GM21360 (cell line): ENCODE measurements around the gene FAM50A.

ENCODE experiments used
- ATAC-seq: cut with Tn5 transposase; IDR thresholded peaks from one replicate; pipeline ENCODE4 v1.9.1; 2021; ENCODE audit warnings: mild to moderate bottlenecking, moderate library complexity; ENCODE audit not compliant: unreplicated experiment

Gene FAM50A

DNA sequence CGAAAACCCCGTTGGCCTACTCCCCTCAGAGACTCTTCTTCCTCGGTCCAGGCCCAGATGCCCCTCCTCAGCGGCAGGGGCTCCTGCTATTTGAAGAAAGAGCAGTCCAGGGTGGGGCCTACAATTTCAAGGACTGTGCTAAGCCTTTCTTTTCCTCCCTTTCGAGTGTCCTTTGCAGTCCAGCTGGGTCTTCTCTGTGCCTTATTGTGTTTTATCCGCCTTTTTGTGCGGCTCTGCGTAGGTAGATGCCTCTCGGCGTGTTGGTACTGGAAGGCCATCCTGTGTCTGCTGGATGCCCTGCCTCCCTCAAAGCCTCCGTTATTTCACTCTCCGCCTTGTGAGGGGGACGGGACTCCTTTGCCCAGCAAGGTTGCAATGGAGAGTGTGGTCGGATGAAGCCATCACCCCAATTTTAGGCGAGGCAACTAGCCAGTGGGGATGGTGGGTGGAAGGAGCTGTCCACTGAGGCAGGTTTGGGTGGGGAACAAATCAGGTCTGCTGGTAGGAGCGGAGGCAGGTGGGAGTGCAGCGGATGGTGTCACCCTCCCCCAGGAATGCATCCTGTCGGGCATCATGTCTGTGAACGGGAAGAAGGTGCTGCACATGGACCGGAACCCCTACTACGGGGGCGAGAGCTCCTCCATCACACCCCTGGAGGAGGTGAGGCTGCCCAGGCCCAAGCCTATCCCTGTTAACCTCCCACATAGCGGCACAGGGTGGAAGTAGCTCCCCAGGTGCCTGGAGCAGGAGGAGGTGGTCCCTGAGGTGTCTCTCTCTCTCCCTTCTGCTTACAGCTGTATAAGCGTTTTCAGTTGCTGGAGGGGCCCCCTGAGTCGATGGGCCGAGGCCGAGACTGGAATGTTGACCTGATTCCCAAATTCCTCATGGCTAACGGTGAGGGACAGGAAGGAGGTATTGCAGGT, 5.7 kb upstream of the FAM50A start:
- no peak for ATAC-seq

DNA sequence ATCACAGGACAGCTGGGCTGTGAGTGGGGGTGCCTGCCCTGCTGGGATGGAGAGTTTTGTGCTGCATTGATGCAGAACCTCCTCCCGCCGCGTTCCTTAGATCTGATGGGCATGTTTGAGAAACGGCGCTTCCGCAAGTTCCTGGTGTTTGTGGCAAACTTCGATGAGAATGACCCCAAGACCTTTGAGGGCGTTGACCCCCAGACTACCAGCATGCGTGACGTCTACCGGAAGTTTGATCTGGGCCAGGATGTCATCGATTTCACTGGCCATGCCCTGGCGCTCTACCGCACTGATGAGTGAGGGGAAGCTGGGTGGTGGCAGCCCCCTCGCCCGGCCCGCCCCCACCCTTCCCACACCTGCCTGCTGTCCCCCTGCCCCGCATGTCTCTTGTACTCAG, 4.1 kb upstream of the FAM50A start:
- ATAC-seq: no peak

DNA sequence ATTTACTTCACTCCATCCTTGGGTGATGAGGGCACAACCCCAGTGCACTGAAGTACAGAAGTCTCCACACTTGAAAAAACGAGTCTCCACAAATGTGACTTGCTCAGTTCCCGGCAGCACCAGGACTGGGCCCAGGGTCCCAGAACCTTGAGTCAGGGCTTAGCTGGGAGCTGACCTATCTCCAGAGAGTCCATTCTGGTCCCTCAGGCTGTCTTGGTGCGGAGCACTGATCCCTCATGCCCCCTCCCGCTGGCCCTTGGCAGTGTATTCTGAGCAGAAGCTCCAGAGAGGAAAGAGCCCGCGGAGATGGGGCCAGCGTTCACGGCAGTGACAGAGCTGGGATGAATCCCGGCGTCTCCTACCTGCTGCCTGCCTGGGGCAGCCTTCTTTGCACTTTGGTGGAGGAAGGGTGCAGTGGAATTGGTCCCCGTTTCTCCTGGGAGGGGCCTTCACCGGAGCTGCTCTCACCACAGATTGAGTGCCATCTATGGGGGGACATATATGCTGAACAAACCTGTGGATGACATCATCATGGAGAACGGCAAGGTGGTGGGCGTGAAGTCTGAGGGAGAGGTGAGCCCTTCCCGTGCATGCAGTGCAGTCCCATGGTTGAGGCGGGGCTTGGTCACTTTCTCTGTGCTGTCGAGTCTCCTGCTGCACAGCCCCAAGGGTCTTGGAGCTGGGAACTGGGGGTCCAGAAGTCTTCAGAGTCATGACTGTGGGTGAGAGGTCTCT, 3.2 kb upstream of the FAM50A start:
- no peak for ATAC-seq

DNA sequence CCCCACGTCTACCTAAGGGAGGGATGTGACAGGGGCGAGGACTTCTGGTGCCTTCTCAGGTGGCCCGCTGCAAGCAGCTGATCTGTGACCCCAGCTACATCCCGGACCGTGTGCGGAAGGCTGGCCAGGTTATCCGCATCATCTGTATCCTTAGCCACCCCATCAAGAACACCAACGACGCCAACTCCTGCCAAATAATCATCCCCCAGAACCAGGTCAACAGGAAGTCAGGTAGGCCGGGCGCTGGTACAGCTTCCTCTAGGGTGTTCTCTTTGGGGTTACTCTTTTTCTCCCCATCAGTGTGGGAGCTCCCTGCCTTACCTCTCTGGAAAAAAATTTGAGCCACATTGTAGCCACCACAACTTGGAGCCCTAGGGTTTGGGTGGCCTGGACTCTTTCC, 2.4 kb upstream of the FAM50A start:
- no peak for ATAC-seq

DNA sequence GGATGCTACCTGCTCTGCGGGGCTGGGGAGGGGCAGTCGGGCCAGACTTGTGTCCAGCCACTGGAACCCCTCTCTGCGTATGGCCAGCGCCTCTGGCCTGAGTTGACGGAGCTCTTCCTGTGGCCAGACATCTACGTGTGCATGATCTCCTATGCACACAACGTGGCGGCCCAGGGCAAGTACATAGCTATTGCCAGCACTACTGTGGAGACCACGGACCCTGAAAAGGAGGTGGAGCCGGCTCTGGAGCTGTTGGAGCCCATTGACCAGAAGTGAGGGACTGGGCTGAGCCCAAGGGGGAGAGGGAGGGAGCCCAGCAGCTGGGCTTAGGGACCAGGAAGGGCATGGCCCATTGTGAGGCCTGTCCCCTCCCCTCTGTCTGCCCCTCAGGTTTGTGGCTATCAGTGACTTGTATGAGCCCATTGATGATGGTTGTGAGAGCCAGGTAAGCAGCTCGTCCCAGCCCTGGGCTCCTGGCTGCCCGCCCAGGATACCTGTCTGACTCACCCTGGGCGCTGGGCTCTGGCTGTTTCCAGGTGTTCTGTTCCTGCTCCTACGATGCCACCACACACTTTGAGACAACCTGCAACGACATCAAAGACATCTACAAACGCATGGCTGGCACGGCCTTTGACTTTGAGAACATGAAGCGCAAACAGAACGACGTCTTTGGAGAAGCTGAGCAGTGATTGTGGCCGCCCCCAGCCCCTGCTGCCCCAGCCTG, 1.8 kb upstream of the FAM50A start:
- ATAC-seq: no peak

DNA sequence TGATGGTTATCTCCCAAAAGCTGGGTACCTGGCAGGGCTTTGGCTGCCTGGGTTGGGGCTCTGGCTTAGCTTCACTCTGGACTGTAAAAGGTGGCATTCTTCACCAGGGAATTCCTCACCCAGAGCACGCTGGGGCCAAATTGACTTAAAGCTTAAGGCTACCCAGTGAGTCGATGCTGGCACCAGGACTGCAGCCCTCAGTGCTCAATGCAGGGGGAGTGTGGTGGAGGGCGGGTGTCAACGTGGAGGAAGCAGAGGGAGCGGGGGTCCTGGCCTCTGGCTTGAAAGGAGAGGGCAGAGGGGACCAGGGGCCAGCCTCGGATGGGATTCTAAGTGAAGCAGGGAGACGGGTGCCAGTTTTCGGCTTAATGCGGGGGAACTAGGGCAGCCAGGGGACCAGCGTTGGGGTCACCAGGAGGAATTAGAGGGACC, 446 bp upstream of the FAM50A start:
- ATAC-seq: no peak

DNA sequence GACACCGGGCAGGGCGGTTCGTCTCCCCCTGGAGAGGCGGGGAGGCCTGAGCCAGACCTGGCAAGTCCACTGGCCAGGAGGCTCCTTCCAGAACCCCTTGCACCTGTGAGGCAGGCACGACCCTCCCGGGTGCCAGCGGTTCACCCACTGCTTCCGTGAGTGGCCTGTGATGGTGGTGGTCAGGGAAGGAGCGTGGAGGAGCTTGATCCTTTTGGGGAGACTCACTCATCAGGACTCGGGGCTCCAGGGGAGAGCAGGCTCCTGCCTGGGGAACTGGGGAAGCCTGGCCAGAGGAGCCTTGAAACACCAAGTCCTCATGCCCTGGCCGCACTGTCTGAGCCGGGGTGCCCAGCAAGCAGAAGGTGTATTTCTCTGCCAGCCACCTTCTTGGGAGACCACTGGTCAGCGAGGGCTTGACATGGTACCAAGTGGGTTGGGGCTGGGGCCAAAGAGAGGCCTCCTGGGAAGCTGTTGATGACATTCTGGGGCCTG, 860 bp downstream of the FAM50A start:
- ATAC-seq: peak; percentile 5

DNA sequence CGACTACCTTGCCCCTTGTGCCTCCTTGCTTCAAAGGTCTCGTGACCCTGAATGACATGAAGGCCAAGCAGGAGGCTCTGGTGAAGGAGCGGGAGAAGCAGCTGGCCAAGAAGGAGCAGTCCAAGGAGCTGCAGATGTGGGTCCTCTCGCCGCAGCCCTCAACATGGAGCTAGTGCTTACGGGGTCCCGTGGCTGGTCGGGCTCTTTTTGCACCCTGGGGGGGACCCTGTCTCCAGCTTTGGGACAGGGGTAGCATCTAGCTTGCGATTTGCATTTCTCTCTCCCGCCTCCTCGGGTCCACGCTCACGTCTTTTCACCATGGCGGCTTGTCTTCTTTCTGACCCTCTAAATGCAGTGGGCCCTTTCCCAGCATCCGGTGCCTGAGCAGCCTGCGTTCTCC, 1.8 kb downstream of the FAM50A start:
- ATAC-seq: no peak

DNA sequence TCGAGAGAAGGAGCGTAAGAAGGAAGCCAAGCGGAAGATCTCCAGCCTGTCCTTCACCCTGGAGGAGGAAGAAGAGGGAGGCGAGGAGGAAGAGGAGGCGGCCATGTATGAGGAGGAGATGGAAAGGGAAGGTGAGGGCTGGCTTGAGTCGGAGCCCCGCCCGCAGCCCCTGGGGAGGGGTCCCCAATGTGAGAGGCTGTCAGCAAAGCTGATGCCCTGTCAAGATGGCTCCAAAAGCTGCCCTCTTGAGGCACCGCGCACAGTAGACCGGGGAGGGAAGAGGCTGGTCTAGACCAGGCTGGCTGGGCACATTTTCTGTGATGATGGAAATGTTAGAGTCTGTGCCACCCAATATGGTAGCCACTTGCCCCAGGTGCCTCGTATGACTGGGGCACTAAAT, 2.5 kb downstream of the FAM50A start:
- no peak for ATAC-seq

DNA sequence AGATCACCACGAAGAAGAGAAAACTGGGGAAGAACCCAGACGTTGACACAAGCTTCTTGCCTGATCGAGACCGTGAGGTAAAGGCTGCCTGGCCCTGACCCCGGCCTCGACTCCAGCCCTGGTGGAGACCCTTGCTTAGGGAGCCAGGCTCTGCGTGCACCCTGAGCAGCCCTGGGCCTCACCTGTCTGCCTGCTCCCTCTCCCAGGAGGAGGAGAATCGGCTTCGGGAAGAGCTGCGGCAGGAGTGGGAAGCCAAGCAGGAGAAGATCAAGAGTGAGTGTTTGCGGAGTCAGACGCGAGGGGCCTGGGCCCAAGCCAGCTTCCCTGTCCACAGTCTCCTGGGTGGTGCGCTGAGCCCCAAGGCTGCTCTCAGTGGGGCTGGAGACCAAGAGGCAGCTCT, 4.5 kb downstream of the FAM50A start:
- no peak for ATAC-seq

DNA sequence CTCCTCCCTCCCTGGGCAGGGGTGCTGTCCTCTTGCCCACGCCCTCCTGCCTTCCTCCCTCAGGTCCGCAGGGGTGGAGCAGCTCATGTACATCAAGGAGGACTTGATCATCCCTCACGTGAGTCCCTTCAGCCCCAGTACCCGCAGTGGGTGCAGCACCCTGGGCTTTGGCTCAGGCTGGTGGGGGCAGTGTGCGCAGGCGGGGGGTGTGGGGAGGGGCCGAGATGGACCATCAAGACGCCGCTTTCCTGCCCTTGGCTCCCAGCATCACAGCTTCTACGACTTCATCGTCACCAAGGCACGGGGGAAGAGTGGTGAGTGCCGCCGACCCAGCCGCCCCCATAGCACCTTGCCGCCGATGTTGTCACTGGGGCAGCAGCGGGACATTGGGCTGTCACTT, 5.7 kb downstream of the FAM50A start:
- no peak for ATAC-seq

DNA sequence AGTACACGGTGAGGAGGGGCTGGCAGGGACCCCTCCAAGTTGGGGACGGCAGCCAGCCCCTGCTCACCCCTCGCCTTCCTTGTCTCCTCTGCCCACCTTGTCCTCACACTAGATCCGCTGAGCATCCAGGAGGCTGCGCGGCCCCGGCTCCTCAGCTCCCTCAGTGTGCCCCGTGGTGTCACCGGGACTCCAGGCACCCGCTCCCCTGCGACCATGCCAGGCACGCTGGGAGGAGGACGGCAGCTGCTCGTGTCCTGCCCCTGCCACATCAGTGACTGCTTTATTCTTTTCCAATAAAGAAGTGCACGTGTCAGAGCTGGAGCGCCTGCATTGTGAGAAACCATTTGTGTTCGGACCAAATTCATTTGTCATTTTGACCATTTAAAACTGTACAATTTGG, 6.4 kb downstream of the FAM50A start:
- ATAC-seq: no peak

DNA sequence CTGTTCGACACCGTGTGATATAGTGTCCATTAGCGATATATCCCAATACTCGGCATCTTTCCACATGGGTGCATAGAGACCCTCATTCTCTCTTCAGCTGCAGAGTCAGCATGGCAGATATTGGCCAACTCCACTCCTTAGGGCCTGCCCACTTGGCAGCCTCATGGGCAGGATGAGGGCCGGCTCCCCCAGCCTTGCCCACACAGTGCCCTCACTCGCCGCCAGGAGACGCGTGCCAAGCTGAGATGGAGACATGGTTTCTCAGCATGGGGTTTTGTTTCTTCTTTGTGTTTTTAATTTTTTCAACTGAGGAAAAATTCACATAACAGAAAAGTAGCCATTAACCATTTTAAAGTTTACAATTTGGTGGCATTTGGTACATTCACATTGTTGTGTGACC, 8.9 kb downstream of the FAM50A start:
- ATAC-seq: no peak

DNA sequence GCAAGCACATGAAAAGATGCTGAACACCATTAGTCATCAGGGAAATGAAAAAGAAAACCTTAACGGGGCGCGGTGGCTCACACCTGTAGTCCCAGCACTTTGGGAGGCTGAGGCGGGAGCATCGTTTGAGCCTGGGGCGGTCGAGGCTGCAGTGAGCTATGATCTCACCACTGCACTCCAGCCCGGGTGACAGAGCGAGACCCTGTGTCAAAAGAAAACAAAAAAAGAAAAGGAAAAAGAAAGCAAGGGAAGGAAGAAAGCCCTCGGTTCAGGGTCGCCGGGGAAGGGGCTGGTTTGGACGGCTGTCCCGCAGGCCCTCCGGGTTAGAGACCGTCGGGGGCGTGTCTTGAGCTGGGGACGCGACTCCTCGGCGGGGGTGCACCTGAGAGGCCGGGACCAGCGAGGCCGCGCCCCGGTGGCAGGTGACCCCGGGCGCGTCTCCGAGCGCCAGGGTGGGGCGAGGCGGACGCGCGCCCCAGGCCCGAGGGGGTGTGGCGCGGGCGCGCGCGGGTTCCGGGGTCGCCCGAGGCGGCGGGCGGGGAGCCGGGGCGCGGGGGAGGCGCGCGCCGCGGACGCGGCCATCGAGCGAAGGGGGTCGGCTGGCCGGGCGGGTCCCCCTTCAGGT, 13.7 kb downstream of the FAM50A start:
- ATAC-seq: peak; percentile 50

DNA sequence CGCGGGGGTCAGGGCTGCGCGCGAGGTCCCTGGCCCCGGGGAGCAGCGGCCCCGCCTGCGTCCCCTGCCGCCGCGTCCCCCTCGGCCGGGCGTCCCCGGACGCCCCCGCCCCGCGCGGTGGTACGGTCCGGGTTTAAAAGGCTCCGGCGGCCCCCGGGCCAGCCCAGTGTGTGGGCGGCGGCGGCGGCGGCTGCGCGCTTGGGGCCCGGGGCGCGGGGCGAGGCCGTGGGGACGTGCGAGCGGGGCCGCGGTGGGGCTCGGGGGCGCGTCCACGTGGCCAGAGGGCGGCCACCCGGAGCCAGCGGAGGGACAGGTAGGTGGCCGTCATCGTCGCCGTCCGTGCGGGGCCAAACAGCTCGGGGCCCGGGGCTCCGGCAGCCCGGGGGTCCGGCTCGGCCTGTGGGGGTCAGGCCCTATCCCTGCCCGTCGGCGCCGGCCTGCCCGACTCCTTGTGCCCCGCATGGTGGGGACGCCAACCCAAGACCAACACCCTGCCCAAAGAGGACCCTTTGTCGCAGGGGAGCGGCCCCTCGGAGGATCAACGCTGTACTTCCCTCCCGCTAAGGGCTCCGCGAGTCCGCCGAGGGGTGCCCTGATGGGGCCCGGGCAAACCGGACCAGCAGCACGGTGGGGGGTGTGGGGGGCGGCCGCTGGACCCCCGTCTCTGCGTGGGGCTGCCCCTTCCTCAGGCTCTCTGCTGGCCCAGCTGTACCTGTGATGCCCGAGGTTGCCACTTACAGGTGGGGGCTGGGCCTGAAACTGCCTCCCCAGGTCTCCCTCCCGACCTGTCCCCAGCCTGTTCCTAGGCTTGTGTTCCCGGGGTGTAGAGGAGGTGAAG, 14.4 kb downstream of the FAM50A start, which contains the start of gene PLXNA3:
TSS of gene PLXNA3 (plus strand) at position 166 of the 838 bp plus-strand sequence. CDS start 1,903 bp downstream, outside the sequence.
- peak; percentile 50 for ATAC-seq

DNA sequence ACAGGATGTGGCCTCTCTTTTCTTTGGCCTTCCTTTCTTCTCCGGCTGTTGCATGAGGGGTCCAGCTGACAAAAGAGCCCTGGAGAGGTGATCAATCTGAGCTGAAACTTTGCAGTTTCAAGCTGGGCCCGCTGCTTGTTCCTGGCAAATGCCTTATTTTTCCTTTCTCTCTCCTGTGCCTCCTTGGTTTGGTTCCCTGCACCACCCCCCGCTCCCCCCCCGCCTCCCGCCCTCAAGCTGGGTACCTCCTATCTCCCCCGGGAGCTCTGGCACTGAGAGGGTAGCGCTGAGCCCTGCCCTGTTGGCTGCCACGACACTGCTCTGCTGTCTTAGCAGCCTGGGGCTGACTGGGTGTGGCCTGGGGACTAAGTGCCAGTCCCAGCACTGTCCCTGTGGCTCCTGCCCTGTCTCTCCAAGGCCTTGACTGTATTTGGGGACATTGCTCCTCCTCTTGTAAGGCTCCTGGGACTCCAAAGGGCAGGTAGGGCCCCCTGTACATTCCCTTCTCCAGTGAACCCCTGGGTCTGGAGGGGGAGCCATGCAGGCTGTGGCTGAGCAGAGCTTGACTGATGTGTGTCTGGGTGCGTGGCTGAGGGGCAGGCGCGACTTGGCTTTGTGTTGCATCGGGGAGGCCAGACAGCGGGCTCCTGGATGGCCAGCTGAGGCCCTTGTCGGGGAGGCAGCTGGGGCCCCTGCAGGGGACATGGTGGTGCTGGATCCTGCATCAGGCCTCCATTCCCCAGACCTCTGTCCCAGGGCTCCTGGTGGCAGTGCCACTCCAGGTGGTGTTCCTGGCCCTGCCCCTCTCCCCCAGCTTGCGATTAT, 15.2 kb downstream of the FAM50A start:
- ATAC-seq: no peak

DNA sequence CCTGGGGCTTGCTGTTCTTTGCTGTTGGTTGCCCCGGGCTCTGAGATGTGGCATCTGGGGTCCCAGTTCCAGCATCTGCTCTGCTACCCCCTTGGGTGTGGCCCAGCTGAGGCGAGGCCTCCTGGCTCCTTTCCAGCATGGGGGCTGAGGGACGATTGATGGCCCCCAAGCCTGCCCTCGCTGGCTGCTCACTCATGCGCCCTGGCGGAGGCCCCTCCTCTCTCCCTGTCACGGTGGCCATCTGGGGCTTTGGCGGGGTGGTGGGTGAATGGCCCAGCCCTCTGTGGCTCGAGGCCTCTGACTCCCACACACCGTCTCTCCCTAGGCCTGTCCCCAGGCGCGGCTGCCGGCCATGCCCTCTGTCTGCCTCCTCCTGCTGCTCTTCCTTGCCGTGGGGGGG, 15.9 kb downstream of the FAM50A start:
- ATAC-seq: no peak

DNA sequence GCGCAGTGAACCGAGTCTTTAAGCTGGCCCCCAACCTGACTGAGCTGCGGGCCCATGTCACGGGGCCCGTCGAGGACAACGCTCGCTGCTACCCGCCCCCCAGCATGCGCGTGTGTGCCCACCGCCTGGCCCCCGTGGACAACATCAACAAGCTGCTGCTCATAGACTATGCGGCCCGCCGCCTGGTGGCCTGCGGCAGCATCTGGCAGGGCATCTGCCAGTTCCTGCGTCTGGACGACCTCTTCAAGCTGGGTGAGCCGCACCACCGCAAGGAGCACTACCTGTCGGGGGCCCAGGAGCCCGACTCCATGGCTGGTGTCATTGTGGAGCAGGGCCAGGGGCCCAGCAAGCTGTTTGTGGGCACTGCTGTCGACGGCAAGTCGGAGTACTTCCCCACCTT, 16.4 kb downstream of the FAM50A start:
- ATAC-seq: no peak

DNA sequence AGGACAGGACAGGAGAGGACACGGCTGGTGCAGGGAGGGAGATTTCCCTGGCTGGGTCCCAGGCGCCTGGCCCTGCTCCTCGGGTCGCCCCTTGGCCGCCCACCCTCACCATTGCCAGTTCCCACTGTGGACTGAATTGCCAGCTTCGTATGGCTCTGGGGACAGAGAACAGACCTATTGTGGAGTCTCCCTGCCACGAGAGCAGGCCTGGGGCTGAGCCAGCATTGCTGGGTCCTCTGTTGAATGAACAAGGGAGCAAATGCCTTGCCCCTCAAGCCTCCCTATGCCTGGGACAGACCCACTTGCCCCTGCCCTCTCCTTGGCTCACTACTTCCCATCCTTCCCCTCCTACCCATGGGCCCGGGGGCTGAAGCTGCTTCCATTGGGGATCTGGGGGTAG, 18.5 kb downstream of the FAM50A start:
- no peak for ATAC-seq
